Liver (tissue), 9 donors: ENCODE measurements around the gene DNAJC5. TPM values are rescaled to one million over a fixed set of nuclear protein-coding genes. Genes with fewer than 3 reads are reported as not detected.

Experiments
- DNase-seq: peaks from one replicate; pipeline ENCODE4 v3.0.0-alpha.2; 2017; ENCODE audit warnings: low spot score
- H3K27ac ChIP-seq, 2 donors: one replicate each; pipeline ENCODE4 v1.7.0; 2013; ENCODE audit warnings: inconsistent platforms in 2 of 2, low read length in 2 of 2, control low read depth in 1 of 2, low read depth in 1 of 2, mild to moderate bottlenecking in 1 of 2
- H3K27me3 ChIP-seq, 4 donors: one replicate each; pipeline versions ENCODE4 v1.6.1 to v1.7.0; 2013; ENCODE audit warnings: low read length in 3 of 4, inconsistent platforms in 1 of 4, mild to moderate bottlenecking in 1 of 4, moderate library complexity in 1 of 4; ENCODE audit not compliant: control insufficient read depth in 4 of 4, insufficient read depth in 4 of 4
- H3K36me3 ChIP-seq, 4 donors: one replicate each; pipeline versions ENCODE4 v1.6.1 to v1.7.0; 2013; ENCODE audit warnings: low read length in 3 of 4, mild to moderate bottlenecking in 3 of 4, low read depth in 1 of 4, moderate library complexity in 1 of 4; ENCODE audit not compliant: control insufficient read depth in 4 of 4, insufficient read depth in 3 of 4
- H3K4me1 ChIP-seq, 4 donors: one replicate each; pipeline versions ENCODE4 v1.6.1 to v1.7.0; 2013; ENCODE audit warnings: low read length in 3 of 4, mild to moderate bottlenecking in 3 of 4, moderate library complexity in 1 of 4; ENCODE audit not compliant: control insufficient read depth in 4 of 4, insufficient read depth in 4 of 4
- H3K4me3 ChIP-seq, 3 donors: one replicate each; pipeline versions ENCODE4 v1.6.1 to v1.7.0; 2013; ENCODE audit warnings: low read length in 3 of 3, control low read depth in 1 of 3, low read depth in 1 of 3, mild to moderate bottlenecking in 1 of 3
- H3K9ac ChIP-seq, 2 donors: one replicate each; pipeline ENCODE4 v1.7.0; 2013; ENCODE audit warnings: low read length in 2 of 2, mild to moderate bottlenecking in 2 of 2, moderate library complexity in 2 of 2, control low read depth in 1 of 2, low read depth in 1 of 2
- H3K9me3 ChIP-seq, 4 donors: one replicate each; pipeline versions ENCODE4 v1.6.1 to v1.7.0; 2013; ENCODE audit warnings: low read length in 3 of 4; ENCODE audit not compliant: control insufficient read depth in 4 of 4
- EGR1 ChIP-seq, 2 donors: IDR thresholded peaks; 2 replicates each; pipeline ENCODE4 v1.6.1; 2016 to 2018; ENCODE audit warnings: antibody characterized with exemption in 2 of 2, low read depth in 2 of 2
- FOXA2 ChIP-seq: IDR thresholded peaks from 2 replicates; pipeline ENCODE4 v1.6.1; 2016; ENCODE audit warnings: antibody characterized with exemption
- HNF4G ChIP-seq: IDR thresholded peaks from 2 replicates; pipeline ENCODE4 v1.6.1; 2016; ENCODE audit warnings: antibody characterized with exemption
- MAX ChIP-seq: IDR thresholded peaks from 2 replicates; pipeline ENCODE4 v1.6.1; 2016; ENCODE audit warnings: antibody characterized with exemption
- REST ChIP-seq: IDR thresholded peaks from 2 replicates; pipeline ENCODE4 v1.6.1; 2016; ENCODE audit warnings: antibody characterized with exemption, mild to moderate bottlenecking
- SP1 ChIP-seq: IDR thresholded peaks from 2 replicates; pipeline ENCODE4 v1.6.1; 2018; ENCODE audit warnings: antibody characterized with exemption, mild to moderate bottlenecking
- TAF1 ChIP-seq: conservative IDR thresholded peaks from 2 replicates; pipeline ENCODE4 v1.6.1; 2016; ENCODE audit warnings: antibody characterized with exemption, mild to moderate bottlenecking
- WGBS: extraction: QIAGEN DNeasy Blood & Tissue Kit; methylation state at CpG from one replicate; pipeline ENCODE4 v1.1.7; 2013; 5-methylcytosine and 5-hydroxymethylcytosine counted together
- polyA plus RNA-seq, 2 donors: library from polyadenylated mRNA; stranded (reverse) in 1 of 2; unstranded in 1 of 2; fragments of 200-250 nt in 1 of 2; fragments of >200 nt in 1 of 2; fragmentation: Nextera tagmentation in 1 of 2; extraction: Ambion mirVana in 1 of 2; gene quantifications; one replicate each; pipeline versions ENCODE4 v1.2.1 to v1.2.3, GENCODE V29; 2013 to 2015
- total RNA-seq, 2 donors: library from RNA; depleted of rRNA; stranded (reverse); fragments of >200 nt; gene quantifications; one replicate each; pipeline ENCODE4 v1.2.3, GENCODE V29; 2014
- TF ChIP-seq, protein P1 (sequence below): IDR thresholded peaks from 2 replicates; pipeline ENCODE4 v1.6.1; 2016; ENCODE audit warnings: antibody characterized with exemption
- donor health status: healthy.
- donor health status: healthy.
- donor health status: healthy.
- donor health status: healthy.
- donor health status: healthy.

DNAJC5 gene
- total and polyA plus RNA-seq, 4 donors = 8.2 to 28.6 (median 18.7) TPM

DNA sequence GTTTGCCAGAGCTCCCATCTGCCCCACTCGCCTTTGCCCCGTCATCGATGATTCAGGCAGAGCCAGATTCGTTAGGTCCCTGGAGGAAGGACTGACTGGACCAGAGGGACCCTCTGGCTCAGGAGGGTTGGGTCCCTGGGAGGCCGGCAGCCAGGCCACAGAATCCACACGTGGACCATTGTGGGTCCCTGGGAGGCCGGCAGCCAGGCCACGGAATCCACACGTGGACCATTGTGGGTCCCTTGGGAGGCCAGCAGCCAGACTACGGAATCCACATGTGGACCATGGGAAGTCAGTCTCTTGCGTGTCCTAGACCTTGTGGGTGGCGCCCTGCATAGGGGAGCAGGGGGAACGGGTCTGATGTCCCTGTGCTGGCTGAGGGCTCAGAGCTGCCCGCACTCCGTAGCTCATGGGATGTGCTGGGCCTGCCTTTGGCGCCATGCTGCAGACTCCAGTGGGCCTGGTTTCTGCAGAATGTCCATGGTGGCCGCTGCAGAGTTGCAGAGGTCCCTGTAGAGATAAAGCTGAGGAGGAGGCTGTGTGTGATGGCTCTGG is 37.8 kb downstream of the DNAJC5 start (continued):
- TF ChIP-seq MAX = no peak

DNA sequence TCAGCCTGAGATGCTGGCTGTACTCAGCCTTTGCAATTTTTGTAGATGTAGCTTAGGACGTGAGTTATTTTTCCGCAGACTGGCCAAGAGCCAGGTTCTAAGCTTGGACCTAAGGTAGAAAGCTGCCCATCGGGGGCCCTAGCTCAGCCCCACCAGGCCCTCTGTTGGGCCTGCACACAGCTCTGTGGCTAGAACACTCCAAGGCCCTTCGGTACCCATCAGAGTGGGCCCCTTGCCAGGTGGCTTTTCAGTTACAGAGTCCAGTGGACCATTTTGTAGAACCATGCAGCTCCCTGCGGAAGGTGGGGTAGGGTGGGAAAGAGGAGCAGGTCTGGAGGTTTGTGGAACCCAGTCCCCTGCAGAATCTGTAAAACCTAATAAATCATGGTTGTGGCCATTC is 38.7 kb downstream of the DNAJC5 start:
- Histone ChIP-seq H3K9ac (no peak overlapping the region), H3K27me3 (no peaks in the 10 kb centered on the region), H3K4me3 (no peak overlapping the region), H3K27ac (no peak overlapping the region), H3K4me1 (no peaks in the 10 kb centered on the region), H3K36me3 (peaks cover 14 to 56% (median 29%) of the 10 kb centered on the region in 4 donors), H3K9me3 (no peaks in the 10 kb centered on the region)
- 86% methylated on average over 5 of the region's 5 CpGs for WGBS
- TF ChIP-seq, protein P1, sequence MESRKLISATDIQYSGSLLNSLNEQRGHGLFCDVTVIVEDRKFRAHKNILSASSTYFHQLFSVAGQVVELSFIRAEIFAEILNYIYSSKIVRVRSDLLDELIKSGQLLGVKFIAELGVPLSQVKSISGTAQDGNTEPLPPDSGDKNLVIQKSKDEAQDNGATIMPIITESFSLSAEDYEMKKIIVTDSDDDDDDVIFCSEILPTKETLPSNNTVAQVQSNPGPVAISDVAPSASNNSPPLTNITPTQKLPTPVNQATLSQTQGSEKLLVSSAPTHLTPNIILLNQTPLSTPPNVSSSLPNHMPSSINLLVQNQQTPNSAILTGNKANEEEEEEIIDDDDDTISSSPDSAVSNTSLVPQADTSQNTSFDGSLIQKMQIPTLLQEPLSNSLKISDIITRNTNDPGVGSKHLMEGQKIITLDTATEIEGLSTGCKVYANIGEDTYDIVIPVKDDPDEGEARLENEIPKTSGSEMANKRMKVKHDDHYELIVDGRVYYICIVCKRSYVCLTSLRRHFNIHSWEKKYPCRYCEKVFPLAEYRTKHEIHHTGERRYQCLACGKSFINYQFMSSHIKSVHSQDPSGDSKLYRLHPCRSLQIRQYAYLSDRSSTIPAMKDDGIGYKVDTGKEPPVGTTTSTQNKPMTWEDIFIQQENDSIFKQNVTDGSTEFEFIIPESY = no peak
- TF ChIP-seq REST (no peak), HNF4G (no peak), SP1 (no peak), TAF1 (no peak), EGR1 (IDR thresholded peaks at IDR 0.05; ENCODE audit: low read depth in 2 of 2) (no peak)
- DNase-seq = no peak

DNA sequence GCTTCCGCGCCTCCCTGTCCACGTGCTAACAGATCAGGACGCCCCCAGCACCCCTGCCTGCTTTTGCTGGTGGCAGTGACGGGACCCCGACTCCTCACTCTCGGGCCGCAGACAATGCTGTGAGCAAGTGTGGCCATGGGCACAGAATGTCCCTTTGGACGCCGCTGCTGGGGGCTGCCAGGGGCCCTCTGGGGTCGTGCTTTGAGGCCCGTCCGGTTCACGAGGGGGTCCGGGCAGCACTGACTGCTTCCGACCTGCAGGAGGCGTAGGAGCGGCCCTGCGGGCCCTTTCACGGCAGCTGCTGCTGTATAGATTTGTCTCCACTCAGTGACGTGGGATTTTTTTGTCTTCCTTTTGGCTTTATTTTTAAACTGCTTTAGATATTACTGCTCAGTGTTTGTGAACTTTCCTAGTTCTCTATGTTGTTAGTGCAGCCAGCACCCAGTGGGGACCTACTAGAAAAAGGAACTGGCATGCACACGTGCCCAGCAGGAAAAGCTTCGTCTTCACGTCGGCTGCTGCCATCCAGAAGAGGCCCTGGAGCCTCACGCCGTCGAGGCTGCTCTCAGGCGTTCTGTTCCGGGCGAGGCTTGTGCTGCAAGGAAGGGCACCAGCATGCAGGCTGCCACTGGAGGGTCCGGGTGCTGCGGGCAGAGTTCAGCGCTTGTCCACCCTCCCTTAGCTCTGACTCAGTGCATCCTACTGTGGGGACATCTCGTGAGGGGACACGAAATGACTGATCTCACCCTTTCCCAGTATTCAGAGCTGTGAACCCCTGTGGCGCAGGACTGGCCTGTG is 39.5 kb downstream of the DNAJC5 start:
- Histone ChIP-seq H3K4me1 (no peaks in the 10 kb centered on the region), H3K9me3 (no peaks in the 10 kb centered on the region), H3K27me3 (no peaks in the 10 kb centered on the region), H3K9ac (no peak overlapping the region), H3K4me3 (no peak overlapping the region), H3K27ac (no peak overlapping the region), H3K36me3 (peaks cover 19 to 53% (median 24%) of the 10 kb centered on the region in 4 donors)
- DNase-seq = no peak
- TF ChIP-seq SP1 = no peak
- TF ChIP-seq EGR1 (IDR thresholded peaks at IDR 0.05; ENCODE audit: low read depth in 2 of 2) = no peak
- no peak for TF ChIP-seq FOXA2
- 91% methylated on average over 37 of the region's 37 CpGs for WGBS

- Histone ChIP-seq H3K27me3 (no peaks in the 10 kb centered on the region), H3K4me3 (no peak overlapping the region), H3K27ac (no peak overlapping the region), H3K36me3 (peaks cover 20 to 52% (median 26%) of the 10 kb centered on the region in 4 donors), H3K9me3 (no peaks in the 10 kb centered on the region), H3K9ac (no peak overlapping the region), H3K4me1 (no peaks in the 10 kb centered on the region)
- no peak for DNase-seq
- 97% methylated on average over 9 of the region's 9 CpGs for WGBS
- TF ChIP-seq REST = no peak
These were observed 40.5 kb downstream of the DNAJC5 start for GRCh38 chr20:63935447-63935846.
